Stimulated activated CD4-positive, alpha-beta T cell treated with anti-CD3 and anti-CD28 coated beads, Interleukin-4, amount 100 ng/mL, for 48 hours (primary cell): ENCODE measurements around the gene PMIS2.

Experiments
- DNase-seq, 2 donors: peaks; one replicate each; pipeline ENCODE4 v3.0.0-alpha.2; 2020; ENCODE audit warnings: low read depth in 2 of 2

Gene PMIS2

GRCh38 chr19:35556846-35557538 lies 29.0 kb upstream of the PMIS2 start:
- no peak for DNase-seq

- peak; percentile 40 to 59 for DNase-seq
Measured at GRCh38 chr19:35557539-35558399, 28.2 kb upstream of the PMIS2 start.

GRCh38 chr19:35558400-35559280 lies 27.3 kb upstream of the PMIS2 start:
- no peak for DNase-seq

GRCh38 chr19:35559281-35559659 lies 26.7 kb upstream of the PMIS2 start:
- DNase-seq = no peak

GRCh38 chr19:35559781-35560180 lies 26.2 kb upstream of the PMIS2 start:
- DNase-seq = no peak

- DNase-seq = no peak
Measured at GRCh38 chr19:35560271-35560670, 25.7 kb upstream of the PMIS2 start.

- DNase-seq = no peak
Measured at GRCh38 chr19:35560677-35561076, 25.3 kb upstream of the PMIS2 start.

- no peak for DNase-seq
Measured at GRCh38 chr19:35561436-35561835, 24.5 kb upstream of the PMIS2 start.

- DNase-seq = no peak
Measured at GRCh38 chr19:35562336-35562735, 23.6 kb upstream of the PMIS2 start.

- DNase-seq = no peak
Measured at GRCh38 chr19:35562776-35563175, 23.2 kb upstream of the PMIS2 start.

- DNase-seq = no peak
Measured at GRCh38 chr19:35563207-35563829, 22.7 kb upstream of the PMIS2 start, which contains the start of gene ATP4A. Gene ATP4A, minus strand, starts transcription at chr19:35563658. Its CDS starts 29 bp downstream, at chr19:35563629.

- no peak for DNase-seq
Measured at GRCh38 chr19:35565016-35565856, 20.7 kb upstream of the PMIS2 start.

- no peak for DNase-seq
Measured at GRCh38 chr19:35566738-35567137, 19.2 kb upstream of the PMIS2 start.

- no peak for DNase-seq
Measured at GRCh38 chr19:35569281-35569781, 16.6 kb upstream of the PMIS2 start.

- no peak for DNase-seq
Measured at GRCh38 chr19:35571406-35571965, 14.5 kb upstream of the PMIS2 start.

- DNase-seq = no peak
Measured at GRCh38 chr19:35577918-35578317, 8.1 kb upstream of the PMIS2 start.

- no peak for DNase-seq
Measured at GRCh38 chr19:35578707-35579106, 7.3 kb upstream of the PMIS2 start.

- DNase-seq = no peak
Measured at GRCh38 chr19:35582760-35583159, 3.2 kb upstream of the PMIS2 start.

- no peak for DNase-seq
Measured at GRCh38 chr19:35587321-35587720, 1.3 kb downstream of the PMIS2 start.

- DNase-seq = no peak
Measured at GRCh38 chr19:35590875-35591274, 4.9 kb downstream of the PMIS2 start.
